Right renal cortex interstitium (tissue), 3 donors: ENCODE data around the gene DSCAML1. TPM values are rescaled to one million over a fixed set of nuclear protein-coding genes. Genes with fewer than 3 reads are reported as not detected.
"Not testable (repeated sequence)": the region's sequence is repeated elsewhere in the genome, so short reads cannot be mapped to it uniquely, and the experiment has no call there.

ENCODE experiments used
- DNase-seq, 3 donors: peaks; one replicate each; pipeline ENCODE4 v3.0.0-alpha.2; 2013; ENCODE audit warnings: low read depth in 3 of 3, low spot score in 2 of 3
- polyA plus RNA-seq, 3 donors: library from polyadenylated mRNA; unstranded; fragments of 120-200 nt; gene quantifications; one replicate each; pipeline ENCODE4 v1.2.1, GENCODE V29; 2013; ENCODE audit not compliant: insufficient read length in 3 of 3

DSCAML1 gene
- polyA plus RNA-seq, 3 donors: 1.6 to 2.3 (median 1.6) TPM

GRCh38 chr11:117820071-117820470, 23.1 kb upstream of the DSCAML1 start:
- no peak for DNase-seq

- no peak for DNase-seq
Measured at GRCh38 chr11:117819096-117820040, 22.4 kb upstream of the DSCAML1 start.

- no peak for DNase-seq
Measured at GRCh38 chr11:117818041-117818873, 21.2 kb upstream of the DSCAML1 start.

- DNase-seq: peak in 1 of 3 donors; percentile 82
Measured at GRCh38 chr11:117817368-117818040, 20.5 kb upstream of the DSCAML1 start.

GRCh38 chr11:117816846-117817367, 19.9 kb upstream of the DSCAML1 start:
- no peak for DNase-seq

GRCh38 chr11:117816151-117816741, 19.2 kb upstream of the DSCAML1 start:
- no peak for DNase-seq

- no peak for DNase-seq
Measured at GRCh38 chr11:117815262-117815803, 18.3 kb upstream of the DSCAML1 start.

- no peak for DNase-seq
Measured at GRCh38 chr11:117814766-117815261, 17.8 kb upstream of the DSCAML1 start.

GRCh38 chr11:117814204-117814765, 17.3 kb upstream of the DSCAML1 start:
- no peak for DNase-seq

- not testable (repeated sequence) for DNase-seq
Measured at GRCh38 chr11:117810056-117810451, 13.0 kb upstream of the DSCAML1 start.

GRCh38 chr11:117809236-117810055, 12.4 kb upstream of the DSCAML1 start:
- DNase-seq: no peak

GRCh38 chr11:117808784-117809183, 11.8 kb upstream of the DSCAML1 start:
- no peak for DNase-seq

- no peak for DNase-seq
Measured at GRCh38 chr11:117807482-117808327, 10.7 kb upstream of the DSCAML1 start.

- DNase-seq: no peak
Measured at GRCh38 chr11:117806846-117807245, 9.8 kb upstream of the DSCAML1 start.

GRCh38 chr11:117805045-117805444, 8.0 kb upstream of the DSCAML1 start:
- DNase-seq: no peak

GRCh38 chr11:117803896-117804295, 6.9 kb upstream of the DSCAML1 start:
- DNase-seq: no peak

- DNase-seq: no peak
Measured at GRCh38 chr11:117799634-117800033, 2.6 kb upstream of the DSCAML1 start.

GRCh38 chr11:117796456-117796871, 552 bp downstream of the DSCAML1 start:
- no peak for DNase-seq
